SJCRH30 (cell line): Measurements from ENCODE around the gene ADAM8. TPM values are rescaled to one million over a fixed set of nuclear protein-coding genes. Genes with fewer than 3 reads are reported as not detected.
"Not testable (repeated sequence)": the region's sequence is repeated elsewhere in the genome, so short reads cannot be mapped to it uniquely, and the experiment has no call there.

Experiments used
- DNase-seq, 2 experiments: peaks; one replicate each; pipeline ENCODE4 v3.0.0-alpha.2; 2015 to 2020
- H3K27ac ChIP-seq: fragments of 250-450 bp; sonication (Bioruptor Pico); 2 replicates; pipeline ENCODE4 v1.5.1; 2020; ENCODE audit warnings: mild to moderate bottlenecking, moderate library complexity
- H3K27me3 ChIP-seq: fragments of 250-450 bp; sonication (Bioruptor Pico); 2 replicates; pipeline ENCODE4 v1.5.1; 2020; ENCODE audit warnings: mild to moderate bottlenecking, moderate library complexity
- H3K36me3 ChIP-seq: fragments of 250-450 bp; sonication (Bioruptor Pico); 2 replicates; pipeline ENCODE4 v1.5.1; 2020; ENCODE audit warnings: mild to moderate bottlenecking, moderate library complexity
- H3K4me1 ChIP-seq: fragments of 250-450 bp; sonication (Bioruptor Pico); 2 replicates; pipeline ENCODE4 v1.5.1; 2020; ENCODE audit warnings: mild to moderate bottlenecking, moderate library complexity
- H3K4me3 ChIP-seq: fragments of 250-450 bp; sonication (Bioruptor Pico); 2 replicates; pipeline ENCODE4 v1.5.1; 2020; ENCODE audit warnings: mild to moderate bottlenecking, moderate library complexity
- H3K9me3 ChIP-seq: fragments of 250-450 bp; sonication (Bioruptor Pico); replicated peaks from 2 replicates; pipeline ENCODE4 v1.5.1; 2020; ENCODE audit warnings: mild to moderate bottlenecking, moderate library complexity
- total RNA-seq: library from RNA; depleted of rRNA; stranded (reverse); fragments of >200 nt; shearing (Covaris generic); gene quantifications from 2 replicates; pipeline ENCODE4 v1.2.3, GENCODE V29; 2014

The ADAM8 gene
- total RNA-seq, 1 experiment from 2014 or later, result 0.67 TPM

- H3K27ac ChIP-seq, result no peak overlapping the region
- no peaks in the 10 kb centered on the region for H3K27me3 ChIP-seq
- no peak overlapping the region for H3K4me3 ChIP-seq
- H3K36me3 ChIP-seq, result no peaks in the 10 kb centered on the region
- DNase-seq, result no peak
- peaks cover 8% of the 10 kb centered on the region; the same call in 1 of the 2 replicates for H3K4me1 ChIP-seq
- no peaks in the 10 kb centered on the region for H3K9me3 ChIP-seq
Observed at GRCh38 chr10:133246236-133246626, 30.4 kb downstream of the ADAM8 start.

DNA sequence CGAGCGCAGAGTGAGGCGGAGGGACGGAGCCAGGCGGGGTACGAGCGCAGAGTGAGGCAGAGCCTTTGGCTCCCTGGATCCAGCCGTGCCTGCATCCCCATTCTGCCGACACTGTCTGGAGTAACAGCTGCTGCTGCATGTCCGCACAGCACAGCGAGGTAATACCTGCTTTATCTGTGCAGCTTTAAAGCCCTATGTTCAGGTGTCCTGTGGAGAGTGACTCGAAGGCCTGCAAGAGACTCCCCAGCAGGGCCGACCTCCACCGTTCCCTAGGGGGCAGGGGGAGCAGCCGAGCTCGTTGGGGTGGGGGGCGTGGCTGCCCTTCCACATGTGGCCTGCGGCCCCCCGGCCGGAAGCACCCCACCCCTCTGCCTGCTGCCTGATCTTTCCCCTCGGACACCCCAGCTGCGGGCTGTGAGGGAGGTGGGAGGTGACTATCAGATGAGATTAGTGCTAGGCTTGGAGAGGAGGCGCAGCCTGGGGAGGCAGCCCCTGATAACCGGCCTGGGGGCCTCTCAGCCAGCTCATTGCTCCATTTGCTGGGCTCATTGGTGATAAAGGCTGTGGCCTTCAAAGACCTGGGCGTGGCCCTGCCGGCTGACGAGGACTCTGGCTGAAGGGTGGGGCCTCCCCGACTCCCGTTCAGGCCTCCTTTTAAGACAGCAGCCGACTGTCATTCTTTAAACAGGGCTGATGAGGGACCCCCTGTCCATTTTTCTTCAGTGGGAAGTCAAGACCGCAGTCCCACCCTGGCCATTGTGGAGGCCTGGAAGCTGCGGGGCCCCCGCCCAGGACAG is 31.0 kb downstream of the ADAM8 start:
- H3K4me1 ChIP-seq, result peaks cover 8% of the 10 kb centered on the region; the same call in 1 of the 2 replicates
- DNase-seq, result peak; percentile 35 to 50
- no peaks in the 10 kb centered on the region for H3K36me3 ChIP-seq
- no peak overlapping the region for H3K4me3 ChIP-seq
- no peaks in the 10 kb centered on the region for H3K27me3 ChIP-seq
- H3K27ac ChIP-seq, result no peak overlapping the region
- H3K9me3 ChIP-seq, result no peaks in the 10 kb centered on the region

- H3K9me3 ChIP-seq, result no peaks in the 10 kb centered on the region
- H3K4me3 ChIP-seq, result no peak overlapping the region
- no peak for DNase-seq
- H3K4me1 ChIP-seq, result peaks cover 5% of the 10 kb centered on the region; the same call in 1 of the 2 replicates
- no peaks in the 10 kb centered on the region for H3K27me3 ChIP-seq
- H3K27ac ChIP-seq, result no peak overlapping the region
- no peaks in the 10 kb centered on the region for H3K36me3 ChIP-seq
Observed at GRCh38 chr10:133243593-133243992, 33.1 kb downstream of the ADAM8 start.

DNA sequence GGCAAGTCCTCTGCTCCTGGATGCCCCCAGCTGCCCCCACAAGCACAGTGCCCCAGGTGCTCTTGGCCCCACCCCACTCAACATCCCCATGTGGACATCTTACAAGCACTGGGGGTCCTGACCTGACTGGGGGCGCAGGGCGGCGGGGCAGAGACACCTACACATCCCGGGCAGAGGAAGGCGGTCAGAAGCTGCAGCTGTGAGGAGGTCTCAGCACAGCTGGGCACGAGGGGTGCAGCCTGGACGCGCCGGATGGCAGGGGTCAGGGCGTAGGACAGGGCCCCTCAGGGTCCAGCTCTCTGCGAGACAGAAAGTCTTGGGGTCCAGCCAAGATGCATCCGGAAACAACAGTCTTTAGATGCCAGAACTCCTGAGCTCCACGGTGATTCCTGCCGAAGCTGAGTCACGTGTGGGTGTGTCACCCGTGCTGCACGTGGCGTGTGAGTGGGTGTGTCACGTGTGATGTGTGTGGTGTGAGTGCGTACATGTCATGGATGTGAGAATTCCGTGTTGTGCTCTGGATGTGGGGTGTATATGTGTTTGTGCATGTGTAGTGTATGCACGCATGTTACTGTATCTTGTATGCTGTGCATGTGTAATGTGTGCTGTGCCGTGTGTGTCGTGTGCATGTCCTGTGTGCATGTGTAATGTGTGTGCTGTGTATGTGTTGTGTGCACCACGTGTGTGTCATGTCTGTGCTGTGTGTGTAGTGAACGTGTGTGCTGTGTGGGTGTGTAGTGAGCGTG is 33.9 kb downstream of the ADAM8 start:
- no peaks in the 10 kb centered on the region for H3K9me3 ChIP-seq
- no peaks in the 10 kb centered on the region for H3K36me3 ChIP-seq
- no peak overlapping the region for H3K4me3 ChIP-seq
- H3K27me3 ChIP-seq, result no peaks in the 10 kb centered on the region
- H3K27ac ChIP-seq, result no peak overlapping the region
- DNase-seq, result no peak
- H3K4me1 ChIP-seq, result no peaks in the 10 kb centered on the region

- Histone ChIP-seq H3K27me3 (no peaks in the 10 kb centered on the region), H3K36me3 (no peaks in the 10 kb centered on the region)
Observed at GRCh38 chr10:133241501-133242205, 35.0 kb downstream of the ADAM8 start.

DNA sequence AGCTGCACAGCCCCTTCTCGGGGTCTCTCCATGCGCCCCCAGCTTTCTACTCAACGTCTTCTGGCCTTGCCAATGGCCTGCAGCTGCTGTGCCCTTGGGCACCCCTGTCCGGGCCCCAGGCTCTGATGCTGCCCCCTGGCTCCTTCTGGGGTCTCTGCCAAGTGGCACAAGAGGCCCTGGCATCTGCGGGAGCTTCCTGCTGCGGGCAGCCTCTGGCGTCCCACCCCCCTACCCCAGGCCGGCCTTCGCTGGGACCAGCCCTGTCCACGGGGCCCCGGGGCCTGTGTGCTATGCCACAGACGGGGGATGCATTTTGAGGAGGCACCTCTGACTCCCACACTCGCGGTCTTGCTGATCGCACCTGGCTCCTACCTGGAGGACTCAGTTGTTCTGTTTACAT is 36.7 kb downstream of the ADAM8 start:
- H3K9me3 ChIP-seq, result no peaks in the 10 kb centered on the region
- no peaks in the 10 kb centered on the region for H3K36me3 ChIP-seq
- H3K27me3 ChIP-seq, result no peaks in the 10 kb centered on the region
- no peak overlapping the region for H3K4me3 ChIP-seq
- no peaks in the 10 kb centered on the region for H3K4me1 ChIP-seq
- no peak overlapping the region for H3K27ac ChIP-seq
- no peak for DNase-seq

More at GRCh38 chr10:133241501-133242205, 35.0 kb downstream of the ADAM8 start:
- DNase-seq, result no peak
- Histone ChIP-seq H3K9me3 (no peaks in the 10 kb centered on the region), H3K4me3 (no peak overlapping the region), H3K4me1 (no peaks in the 10 kb centered on the region), H3K27ac (no peak overlapping the region)

- Histone ChIP-seq H3K27me3 (no peaks in the 10 kb centered on the region), H3K36me3 (no peaks in the 10 kb centered on the region), H3K4me1 (no peaks in the 10 kb centered on the region), H3K9me3 (no peaks in the 10 kb centered on the region), H3K27ac (no peak overlapping the region), H3K4me3 (no peak overlapping the region; the same call in 1 of the 2 replicates)
- no peak for DNase-seq
Observed at GRCh38 chr10:133238466-133238804, 38.2 kb downstream of the ADAM8 start.

DNA sequence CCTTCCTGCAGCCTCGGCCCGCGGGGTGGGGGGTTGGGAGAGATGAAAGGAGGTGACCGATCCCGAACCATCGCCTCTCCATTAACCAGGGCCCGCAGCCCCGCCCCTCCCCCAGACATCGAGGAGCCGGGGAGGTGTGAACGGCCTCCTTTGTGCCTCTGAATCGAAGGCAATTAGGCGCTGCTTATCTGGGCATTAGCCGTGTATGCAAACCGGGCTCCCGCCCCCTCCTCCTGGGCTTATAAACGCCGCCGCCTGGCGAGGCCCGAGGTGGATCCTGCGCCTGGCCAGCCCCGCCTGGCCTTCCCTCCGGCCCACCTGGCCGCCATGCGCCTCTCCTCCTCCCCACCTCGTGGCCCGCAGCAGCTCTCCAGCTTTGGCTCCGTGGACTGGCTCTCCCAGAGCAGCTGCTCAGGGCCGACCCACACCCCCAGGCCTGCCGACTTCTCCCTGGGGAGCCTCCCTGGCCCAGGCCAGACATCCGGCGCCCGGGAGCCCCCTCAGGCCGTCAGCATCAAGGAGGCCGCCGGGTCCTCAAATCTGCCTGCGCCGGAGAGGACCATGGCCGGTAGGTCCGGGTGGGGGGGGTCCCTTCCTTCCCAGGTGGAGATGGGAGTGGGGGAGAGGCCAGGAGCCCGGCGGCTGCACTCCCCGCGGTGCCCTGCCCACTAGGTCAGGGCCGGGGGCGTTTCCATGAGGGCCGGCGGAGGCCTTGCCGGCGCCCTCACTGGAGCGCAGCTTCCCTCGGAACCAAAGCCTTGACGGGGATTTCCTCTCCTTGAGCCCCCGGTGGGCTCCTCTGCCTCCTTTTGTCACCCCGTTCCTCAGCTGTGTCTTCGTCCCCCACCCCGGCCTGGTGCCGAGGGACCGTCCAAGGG is 38.8 kb downstream of the ADAM8 start, which contains the start of gene VENTX:
VENTX (plus strand) TSS at position 268 of the 878 bp plus-strand sequence; CDS start at position 328, 60 bp downstream.
- H3K27me3 ChIP-seq, result no peaks in the 10 kb centered on the region

DNA sequence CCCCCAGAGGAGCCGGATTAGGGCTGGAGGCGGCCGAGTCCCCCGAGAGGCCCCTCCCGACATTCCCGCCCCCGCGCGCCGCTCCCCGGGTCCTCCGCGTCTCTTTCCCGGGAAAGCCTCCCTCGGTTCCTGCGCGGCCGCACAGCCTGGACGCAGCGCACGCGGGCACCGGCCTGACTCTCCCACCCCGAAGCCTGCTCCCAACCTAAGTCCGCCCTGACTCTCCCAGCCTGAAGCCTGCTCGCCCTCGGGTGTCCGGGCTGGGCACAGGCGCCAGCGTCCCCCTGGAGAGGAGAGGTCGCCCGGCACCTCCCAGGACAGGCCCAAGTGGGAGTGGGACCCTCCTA is 39.5 kb downstream of the ADAM8 start:
- Histone ChIP-seq H3K27me3 (no peaks in the 10 kb centered on the region), H3K4me1 (no peaks in the 10 kb centered on the region), H3K4me3 (no peak overlapping the region), H3K9me3 (no peaks in the 10 kb centered on the region), H3K36me3 (no peaks in the 10 kb centered on the region), H3K27ac (no peak overlapping the region)
- no peak for DNase-seq

More for the DNA sequence above, 38.8 kb downstream of the ADAM8 start, which contains the start of gene VENTX:
- no peaks in the 10 kb centered on the region for H3K36me3 ChIP-seq
- no peak within 1 kb of the TSS for H3K27ac ChIP-seq
- no peaks in the 10 kb centered on the region for H3K9me3 ChIP-seq
- DNase-seq, result peak in 1 of 2 experiments; percentile 46
- peak within 1 kb of the TSS; percentile 31 for H3K4me3 ChIP-seq
- no peaks in the 10 kb centered on the region for H3K4me1 ChIP-seq

DNA sequence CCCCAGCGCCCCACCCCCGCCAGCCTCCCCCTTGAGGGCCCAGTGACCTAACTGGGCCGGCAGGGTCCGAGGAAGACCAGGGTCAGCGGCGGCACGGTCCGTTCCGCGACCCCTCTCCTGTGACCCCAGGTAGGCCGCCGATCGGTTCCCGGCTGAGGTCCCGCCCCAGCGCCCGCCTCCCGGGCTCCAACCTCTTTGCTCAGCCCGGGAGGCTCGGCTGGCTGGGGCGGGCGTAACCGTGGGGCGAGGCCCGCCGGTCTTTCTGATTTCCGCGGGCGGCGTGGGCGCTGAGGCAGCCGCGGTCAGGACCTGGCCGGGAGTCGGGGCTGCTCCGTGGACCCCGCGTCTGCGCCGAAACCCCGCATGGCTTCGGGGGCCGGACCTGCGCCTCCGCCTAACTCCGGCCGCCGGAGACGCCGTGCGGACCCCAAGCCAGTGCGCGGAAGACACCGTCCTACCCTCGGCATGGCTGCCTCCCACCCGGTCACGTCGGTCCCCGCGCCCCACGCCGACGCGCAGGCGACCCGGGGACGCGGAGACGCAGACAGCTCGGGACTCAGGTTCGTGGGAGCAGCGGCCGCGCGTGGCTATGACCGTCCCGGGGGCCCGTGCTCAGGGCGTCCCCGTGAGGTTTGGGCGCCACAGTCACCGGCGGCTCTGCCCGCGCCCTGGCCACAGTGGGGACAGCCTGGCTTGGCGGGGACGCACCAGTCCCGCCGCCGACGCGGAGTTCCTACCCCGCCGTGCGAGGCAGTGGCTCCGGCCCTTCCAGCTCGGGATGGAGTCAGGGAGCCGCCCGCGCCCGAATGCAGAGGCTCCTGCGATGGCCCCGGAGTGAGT is 40.0 kb downstream of the ADAM8 start:
- no peak overlapping the region for H3K27ac ChIP-seq
- H3K4me1 ChIP-seq, result no peaks in the 10 kb centered on the region
- no peak overlapping the region for H3K4me3 ChIP-seq
- DNase-seq, result no peak
- H3K36me3 ChIP-seq, result no peaks in the 10 kb centered on the region
- no peaks in the 10 kb centered on the region for H3K9me3 ChIP-seq
- H3K27me3 ChIP-seq, result no peaks in the 10 kb centered on the region

GRCh38 chr10:133235932-133236331 is 40.7 kb downstream of the ADAM8 start:
- Histone ChIP-seq H3K4me1 (no peaks in the 10 kb centered on the region), H3K27ac (no peak overlapping the region), H3K27me3 (no peaks in the 10 kb centered on the region), H3K36me3 (no peaks in the 10 kb centered on the region), H3K4me3 (no peak overlapping the region), H3K9me3 (no peaks in the 10 kb centered on the region)
- DNase-seq, result no peak

DNA sequence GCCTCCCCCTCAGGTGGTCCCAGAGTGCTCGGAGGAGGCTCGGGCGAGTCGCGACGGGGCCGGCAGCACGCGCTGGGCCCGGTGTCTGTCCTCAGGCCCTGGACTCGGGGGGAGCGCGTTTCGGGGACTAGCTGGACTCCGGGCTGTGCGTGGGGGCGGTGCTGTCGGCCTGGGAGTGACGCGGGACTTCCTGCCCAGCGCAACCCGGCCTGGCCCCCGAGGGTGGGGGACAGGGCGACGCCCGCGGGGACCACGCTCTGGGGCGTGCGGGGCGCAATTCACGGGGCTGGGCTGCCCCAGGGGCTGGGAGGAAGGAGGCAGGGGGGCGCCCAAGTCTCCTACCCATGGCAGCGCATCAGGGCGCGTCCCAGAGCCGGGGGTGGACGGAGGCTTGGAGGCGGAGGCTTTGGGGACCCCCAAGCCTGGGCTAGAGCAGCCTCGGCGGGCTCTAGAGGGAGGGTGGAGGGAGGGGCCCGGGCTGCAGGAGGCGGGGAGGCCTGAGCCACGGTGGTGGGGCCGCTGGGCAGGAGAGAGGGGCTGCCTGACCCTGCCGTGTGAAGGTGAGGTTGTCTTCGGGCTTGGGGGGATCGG is 41.3 kb downstream of the ADAM8 start:
- Histone ChIP-seq H3K36me3 (no peaks in the 10 kb centered on the region), H3K27me3 (no peaks in the 10 kb centered on the region), H3K9me3 (no peaks in the 10 kb centered on the region), H3K4me3 (no peak overlapping the region), H3K4me1 (no peaks in the 10 kb centered on the region), H3K27ac (no peak overlapping the region)
- DNase-seq, result no peak

GRCh38 chr10:133234796-133235195 is 41.9 kb downstream of the ADAM8 start:
- not testable (repeated sequence) for H3K27ac ChIP-seq, H3K4me1 ChIP-seq, H3K9me3 ChIP-seq, H3K4me3 ChIP-seq, H3K27me3 ChIP-seq, H3K36me3 ChIP-seq, DNase-seq
